NCI-H446 (cell line): ENCODE data around the gene CEP85.

ENCODE experiments used
- DNase-seq, 2 experiments: peaks; one replicate each; lab custom pipeline; 2025; lab: John Stamatoyannopoulos, UW

The CEP85 gene

GRCh38 chr1:26233903-26234643 lies at the start of gene CEP85:
TSS of gene CEP85 (plus strand) at chr1:26234200. CDS start at chr1:26239784, 5,584 bp downstream.
- peak; percentile 98 to 99 for DNase-seq

- no peak for DNase-seq
These were observed 49.1 kb upstream of the CEP85 start for GRCh38 chr1:26184883-26185282.

GRCh38 chr1:26187882-26188281 lies 46.1 kb upstream of the CEP85 start:
- no peak for DNase-seq

GRCh38 chr1:26188477-26188876 lies 45.5 kb upstream of the CEP85 start:
- DNase-seq = no peak

- no peak for DNase-seq
These were observed 44.7 kb upstream of the CEP85 start for GRCh38 chr1:26189331-26189730.

- DNase-seq = no peak
These were observed 44.2 kb upstream of the CEP85 start for GRCh38 chr1:26189751-26190275.

- peak in 1 of 2 experiments; percentile 27 for DNase-seq
These were observed 43.5 kb upstream of the CEP85 start, which contains the start of gene CATSPER4 for GRCh38 chr1:26190373-26190987. TSS of gene CATSPER4 (plus strand) at chr1:26190602. CDS start at chr1:26190628, 26 bp downstream.

- no peak for DNase-seq
These were observed 42.3 kb upstream of the CEP85 start for GRCh38 chr1:26191739-26192138.

GRCh38 chr1:26195805-26196204 lies 38.2 kb upstream of the CEP85 start:
- DNase-seq = no peak

- DNase-seq = no peak
These were observed 36.7 kb upstream of the CEP85 start for GRCh38 chr1:26197301-26197700.

GRCh38 chr1:26197813-26198212 lies 36.2 kb upstream of the CEP85 start:
- no peak for DNase-seq

- DNase-seq = no peak
These were observed 33.6 kb upstream of the CEP85 start for GRCh38 chr1:26200413-26200812.

GRCh38 chr1:26203642-26204318 lies 30.2 kb upstream of the CEP85 start:
- DNase-seq = no peak

GRCh38 chr1:26210147-26210870 lies 23.7 kb upstream of the CEP85 start:
- DNase-seq = no peak

- DNase-seq = no peak
These were observed 21.3 kb upstream of the CEP85 start for GRCh38 chr1:26212726-26213125.

- no peak for DNase-seq
These were observed 20.6 kb upstream of the CEP85 start for GRCh38 chr1:26213335-26213905.

GRCh38 chr1:26215246-26215645 lies 18.8 kb upstream of the CEP85 start:
- no peak for DNase-seq

GRCh38 chr1:26218906-26219494 lies 15.0 kb upstream of the CEP85 start:
- DNase-seq = peak in 1 of 2 experiments; percentile 69

- no peak for DNase-seq
These were observed 13.6 kb upstream of the CEP85 start for GRCh38 chr1:26220199-26220912.

GRCh38 chr1:26221094-26221493 lies 12.9 kb upstream of the CEP85 start:
- DNase-seq = no peak

GRCh38 chr1:26224606-26225005 lies 9.4 kb upstream of the CEP85 start:
- DNase-seq = no peak
